Measurements from ENCODE around the gene PLEKHB1. TPM values are rescaled to one million over a fixed set of nuclear protein-coding genes. Genes with fewer than 3 reads are reported as not detected.

The PLEKHB1 gene
- total RNA-seq, 1 donor from 2014 or later = 8.8 TPM

DNA sequence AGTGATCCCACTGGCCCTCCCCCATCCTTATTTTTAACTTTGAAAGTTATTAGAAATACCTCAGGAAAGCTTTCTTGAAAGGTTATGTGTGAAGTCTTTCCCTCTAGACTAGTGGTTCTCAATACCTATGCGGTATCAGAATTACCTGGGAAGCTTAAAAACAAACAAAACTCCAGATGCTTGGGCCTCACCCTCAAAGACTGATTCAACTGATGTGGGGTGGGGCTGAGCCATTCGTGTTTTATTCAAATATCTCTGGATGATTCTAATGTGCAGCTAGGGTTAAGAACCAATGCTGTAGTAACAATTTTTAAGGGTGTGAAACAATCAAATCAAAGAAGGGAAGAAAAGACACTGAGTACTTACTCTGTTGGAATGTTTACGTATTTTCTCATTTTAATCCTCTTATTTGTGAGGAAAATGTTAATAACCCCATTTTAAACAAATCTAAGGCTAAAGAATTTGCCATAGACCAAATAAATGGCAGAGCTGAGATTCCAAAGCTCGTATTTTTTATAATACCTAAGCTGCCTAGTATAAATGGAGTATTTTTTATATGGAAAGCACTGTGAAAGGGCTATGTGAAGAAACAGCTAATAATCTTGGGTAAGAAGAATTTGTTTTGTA, 47.6 kb downstream of the PLEKHB1 start:
- Histone ChIP-seq H2AFZ (replicated peaks) (no peak overlapping the region), H3K9me3 (ENCODE audit: low read depth) (no peaks in the 10 kb centered on the region), H3K27me3 (no peaks in the 10 kb centered on the region), H3F3A (ENCODE audit: low read depth) (no peaks in the 10 kb centered on the region), H3K27ac (no peak overlapping the region), H3K36me3 (no peaks in the 10 kb centered on the region), H3K79me2 (ENCODE audit: low read depth) (no peaks in the 10 kb centered on the region), H4K20me1 (ENCODE audit: low read depth) (no peaks in the 10 kb centered on the region), H3K4me1 (no peaks in the 10 kb centered on the region), H3K9ac (no peak overlapping the region), H3K4me2 (no peak overlapping the region), H3K4me3 (no peak overlapping the region)
- TF ChIP-seq, protein P1, sequence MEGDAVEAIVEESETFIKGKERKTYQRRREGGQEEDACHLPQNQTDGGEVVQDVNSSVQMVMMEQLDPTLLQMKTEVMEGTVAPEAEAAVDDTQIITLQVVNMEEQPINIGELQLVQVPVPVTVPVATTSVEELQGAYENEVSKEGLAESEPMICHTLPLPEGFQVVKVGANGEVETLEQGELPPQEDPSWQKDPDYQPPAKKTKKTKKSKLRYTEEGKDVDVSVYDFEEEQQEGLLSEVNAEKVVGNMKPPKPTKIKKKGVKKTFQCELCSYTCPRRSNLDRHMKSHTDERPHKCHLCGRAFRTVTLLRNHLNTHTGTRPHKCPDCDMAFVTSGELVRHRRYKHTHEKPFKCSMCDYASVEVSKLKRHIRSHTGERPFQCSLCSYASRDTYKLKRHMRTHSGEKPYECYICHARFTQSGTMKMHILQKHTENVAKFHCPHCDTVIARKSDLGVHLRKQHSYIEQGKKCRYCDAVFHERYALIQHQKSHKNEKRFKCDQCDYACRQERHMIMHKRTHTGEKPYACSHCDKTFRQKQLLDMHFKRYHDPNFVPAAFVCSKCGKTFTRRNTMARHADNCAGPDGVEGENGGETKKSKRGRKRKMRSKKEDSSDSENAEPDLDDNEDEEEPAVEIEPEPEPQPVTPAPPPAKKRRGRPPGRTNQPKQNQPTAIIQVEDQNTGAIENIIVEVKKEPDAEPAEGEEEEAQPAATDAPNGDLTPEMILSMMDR (IDR thresholded peaks at IDR 0.05) = no peak
- TF ChIP-seq EZH2phosphoT487 (IDR thresholded peaks at IDR 0.05) = no peak
- TF ChIP-seq EZH2 (IDR thresholded peaks at IDR 0.05) = no peak
- Mint-ChIP-seq H3K36me3 (peaks cover 5% of the 10 kb centered on the region), H3K4me1 (peaks cover 2% of the 10 kb centered on the region), H3K27me3 (ENCODE audit: insufficient read depth, low read depth) (no peaks in the 10 kb centered on the region), H3K27ac (no peak overlapping the region), H3K9me3 (no peaks in the 10 kb centered on the region), H3K4me3 (no peak overlapping the region)
- DNase-seq (ENCODE audit: low spot score) = no peak

DNA sequence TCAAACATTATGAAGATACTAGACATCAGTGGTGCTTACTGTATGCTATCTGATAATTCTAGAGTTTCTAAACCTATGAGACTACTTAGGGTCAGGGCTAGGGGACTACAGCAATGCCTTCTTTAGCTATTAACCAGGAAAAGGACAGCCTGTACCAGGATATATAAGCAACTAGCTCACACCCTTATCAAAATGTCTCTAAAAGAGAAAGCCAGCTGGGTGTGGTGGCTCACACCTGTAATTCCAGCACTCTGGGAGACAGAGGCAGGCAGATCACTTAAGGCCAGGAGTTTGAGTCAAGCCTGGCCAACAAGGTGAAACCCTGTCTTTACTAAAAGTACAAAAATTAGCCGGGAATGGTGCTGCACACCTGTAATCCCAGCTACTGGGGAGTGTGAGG, 58.7 kb downstream of the PLEKHB1 start:
- H3K36me3 Mint-ChIP-seq = peaks cover 10% of the 10 kb centered on the region
- TF ChIP-seq EZH2 (IDR thresholded peaks at IDR 0.05) (no peak), EZH2phosphoT487 (IDR thresholded peaks at IDR 0.05) (no peak)
- TF ChIP-seq, protein P1 (IDR thresholded peaks at IDR 0.05) = no peak
- Histone ChIP-seq H3K36me3 (no peaks in the 10 kb centered on the region), H3K9me3 (ENCODE audit: low read depth) (no peaks in the 10 kb centered on the region), H2AFZ (replicated peaks) (no peak overlapping the region), H3K27ac (no peak overlapping the region), H3K9ac (no peak overlapping the region), H3K4me3 (no peak overlapping the region), H4K20me1 (ENCODE audit: low read depth) (no peaks in the 10 kb centered on the region), H3K4me2 (no peak overlapping the region), H3K79me2 (ENCODE audit: low read depth) (no peaks in the 10 kb centered on the region), H3F3A (ENCODE audit: low read depth) (no peaks in the 10 kb centered on the region), H3K4me1 (no peaks in the 10 kb centered on the region), H3K27me3 (no peaks in the 10 kb centered on the region)
- no peak for DNase-seq (ENCODE audit: low spot score)
- H3K9me3 Mint-ChIP-seq = no peaks in the 10 kb centered on the region
- H3K27me3 Mint-ChIP-seq (ENCODE audit: insufficient read depth, low read depth) = no peaks in the 10 kb centered on the region
- H3K27ac Mint-ChIP-seq = no peak overlapping the region
- H3K4me1 Mint-ChIP-seq = no peaks in the 10 kb centered on the region
- no peak overlapping the region for H3K4me3 Mint-ChIP-seq

DNA sequence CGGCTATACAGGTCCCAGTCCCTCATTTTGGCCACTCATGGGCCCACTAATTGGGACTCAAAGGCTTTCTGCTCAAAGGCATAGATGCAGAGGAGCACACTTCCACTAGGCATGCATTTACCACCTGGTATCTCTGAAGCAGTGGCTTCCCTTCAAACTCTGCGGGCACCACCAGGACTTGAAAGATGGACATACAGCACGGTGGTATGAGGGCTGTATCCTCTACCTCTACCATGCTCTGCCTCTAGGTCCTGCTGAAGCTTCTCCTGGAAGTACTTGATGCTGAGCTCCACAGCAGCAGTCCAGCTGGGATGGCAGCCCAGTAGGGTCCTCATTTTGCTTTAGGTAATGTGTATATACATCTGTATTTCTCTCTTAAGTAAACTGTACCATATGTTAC, 64.6 kb downstream of the PLEKHB1 start:
- Mint-ChIP-seq H3K27me3 (ENCODE audit: insufficient read depth, low read depth) (no peaks in the 10 kb centered on the region), H3K27ac (no peak overlapping the region), H3K36me3 (peaks cover 8% of the 10 kb centered on the region), H3K4me1 (peaks cover 3% of the 10 kb centered on the region), H3K4me3 (no peak overlapping the region), H3K9me3 (no peaks in the 10 kb centered on the region)
- DNase-seq (ENCODE audit: low spot score) = no peak
- Histone ChIP-seq H3K9me3 (ENCODE audit: low read depth) (no peaks in the 10 kb centered on the region), H2AFZ (replicated peaks) (no peak overlapping the region), H3F3A (ENCODE audit: low read depth) (no peaks in the 10 kb centered on the region), H3K9ac (no peak overlapping the region), H3K4me1 (peaks cover 2% of the 10 kb centered on the region), H3K27ac (no peak overlapping the region), H4K20me1 (ENCODE audit: low read depth) (no peaks in the 10 kb centered on the region), H3K4me3 (no peak overlapping the region), H3K27me3 (no peaks in the 10 kb centered on the region), H3K36me3 (no peaks in the 10 kb centered on the region), H3K79me2 (ENCODE audit: low read depth) (no peaks in the 10 kb centered on the region), H3K4me2 (no peak overlapping the region)
- TF ChIP-seq EZH2phosphoT487 (IDR thresholded peaks at IDR 0.05) = no peak
- no peak for TF ChIP-seq EZH2 (IDR thresholded peaks at IDR 0.05)
- TF ChIP-seq, protein P1 (IDR thresholded peaks at IDR 0.05) = no peak

Other genes with a start within 250 kb of the PLEKHB1 start
- gene FAM168A, start 48.5 kb upstream of the PLEKHB1 start, total RNA-seq (ENCODE audit: low replicate concordance) = 19.3 and 36.7 TPM in 2 replicates
- gene RAB6A, start 114.5 kb downstream of the PLEKHB1 start, total RNA-seq (ENCODE audit: low replicate concordance) = 54.7 and 58.7 TPM in 2 replicates
- 21.0 and 27.2 TPM in 2 replicates for gene MRPL48, start 141.3 kb downstream of the PLEKHB1 start, total RNA-seq (ENCODE audit: low replicate concordance)
- gene COA4, start 230.3 kb downstream of the PLEKHB1 start, total RNA-seq (ENCODE audit: low replicate concordance) = 55.8 and 59.4 TPM in 2 replicates
- gene PAAF1, start 230.4 kb downstream of the PLEKHB1 start, total RNA-seq (ENCODE audit: low replicate concordance) = 28.2 and 38.6 TPM in 2 replicates

All from neural progenitor cell (in vitro differentiated cells).